MM.1S (cell line): ENCODE measurements around the gene PTPRO.

ENCODE experiments used
- EZH2phosphoT487 ChIP-seq: fragments of 300-600 bp; sonication (generic); IDR thresholded peaks from 2 replicates; pipeline ENCODE4 v1.6.1; 2018; ENCODE audit warnings: antibody characterized with exemption, low read length
- TF ChIP-seq, protein P1 (sequence below): fragments of 300-600 bp; sonication (generic); IDR thresholded peaks from 2 replicates; pipeline ENCODE4 v1.5.1; 2016; ENCODE audit warnings: antibody characterized with exemption, low read length, mixed read lengths

DNA sequence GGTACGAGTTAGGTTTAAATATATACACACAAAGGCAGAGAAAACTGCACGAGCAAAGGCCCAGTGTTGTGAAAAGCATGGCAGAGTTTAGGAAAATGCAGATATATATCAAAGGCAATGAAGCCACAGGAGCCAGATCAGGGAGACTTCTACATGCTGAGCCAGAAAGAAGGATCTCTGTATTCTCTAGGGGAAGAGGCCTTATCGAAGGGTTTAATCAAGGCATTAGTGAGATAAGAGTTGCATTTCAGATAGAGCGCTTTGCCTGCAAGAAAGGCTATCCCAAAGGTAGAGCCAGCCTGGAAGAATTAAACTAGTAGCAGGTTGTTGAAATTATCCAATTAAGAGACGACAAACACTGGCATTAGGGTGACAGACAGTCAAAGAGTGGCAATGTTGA lies 7.6 kb downstream of the PTPRO start:
- TF ChIP-seq EZH2phosphoT487: no peak
- TF ChIP-seq, protein P1, sequence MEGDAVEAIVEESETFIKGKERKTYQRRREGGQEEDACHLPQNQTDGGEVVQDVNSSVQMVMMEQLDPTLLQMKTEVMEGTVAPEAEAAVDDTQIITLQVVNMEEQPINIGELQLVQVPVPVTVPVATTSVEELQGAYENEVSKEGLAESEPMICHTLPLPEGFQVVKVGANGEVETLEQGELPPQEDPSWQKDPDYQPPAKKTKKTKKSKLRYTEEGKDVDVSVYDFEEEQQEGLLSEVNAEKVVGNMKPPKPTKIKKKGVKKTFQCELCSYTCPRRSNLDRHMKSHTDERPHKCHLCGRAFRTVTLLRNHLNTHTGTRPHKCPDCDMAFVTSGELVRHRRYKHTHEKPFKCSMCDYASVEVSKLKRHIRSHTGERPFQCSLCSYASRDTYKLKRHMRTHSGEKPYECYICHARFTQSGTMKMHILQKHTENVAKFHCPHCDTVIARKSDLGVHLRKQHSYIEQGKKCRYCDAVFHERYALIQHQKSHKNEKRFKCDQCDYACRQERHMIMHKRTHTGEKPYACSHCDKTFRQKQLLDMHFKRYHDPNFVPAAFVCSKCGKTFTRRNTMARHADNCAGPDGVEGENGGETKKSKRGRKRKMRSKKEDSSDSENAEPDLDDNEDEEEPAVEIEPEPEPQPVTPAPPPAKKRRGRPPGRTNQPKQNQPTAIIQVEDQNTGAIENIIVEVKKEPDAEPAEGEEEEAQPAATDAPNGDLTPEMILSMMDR: no peak
